HepG2 (cell line): Measurements from ENCODE around the gene CRAT. TPM values are rescaled to one million over a fixed set of nuclear protein-coding genes. Genes with fewer than 3 reads are reported as not detected.

ENCODE experiments used
- ATAC-seq: fragments of 200-7000 bp; cut with Tn5 transposase; 3 replicates; pipeline ENCODE4 v1.9.1; 2020; ENCODE audit warnings: mild to moderate bottlenecking, moderate library complexity
- BruUV-seq: library from RNA; stranded (reverse); fragments of 400-500 nt; replicated peaks from 2 replicates; lab custom pipeline; 2021; lab: Mats Ljungman, UMichigan
- CTCF ChIA-PET: fragments of 300-600 bp; formaldehyde crosslinking; extraction: SDS; loops from one replicate; lab custom pipeline; 2021; ENCODE audit warnings: low total read pairs, inconsistent platforms, low intra/inter-chr PET ratio; lab: Yijun Ruan, JAX
- POLR2A ChIA-PET: fragments of 350-600 bp; sonication (Branson Sonifier 250); formaldehyde crosslinking; loops from one replicate; lab custom pipeline; 2020; ENCODE audit warnings: antibody characterized with exemption, inconsistent platforms; lab: Yijun Ruan, JAX
- DNase-seq: peaks from one replicate; pipeline ENCODE4 v3.0.0-alpha.2; 2015; ENCODE audit warnings: low spot score
- FAIRE-seq: peaks from 3 replicates; lab custom pipeline; 2011; peaks lifted over from hg19 to GRCh38; lab: Jason Lieb, UNC
- H2AFZ ChIP-seq: one replicate; pipeline ENCODE4 v1.6.1; 2011; ENCODE audit warnings: low read length, inconsistent platforms
- H3K27ac ChIP-seq: fragments of 300-600 bp; 3 replicates; pipeline ENCODE4 v1.8.0; 2011; ENCODE audit warnings: mixed run types, mild to moderate bottlenecking, mixed read lengths, low read length, inconsistent platforms; ENCODE audit not compliant: insufficient read depth; ENCODE audit errors: extremely low read length
- H3K27me3 ChIP-seq, 2 experiments: fragments of 200-600 bp in 1 of 2; 2 replicates in 1 of 2; 3 replicates in 1 of 2; pipeline versions ENCODE4 v1.6.0 to v1.8.0; 2011; ENCODE audit warnings: low read length in 2 of 2, mild to moderate bottlenecking in 2 of 2, moderate library complexity in 2 of 2, inconsistent platforms in 1 of 2; ENCODE audit not compliant: insufficient read depth in 2 of 2, control insufficient read depth in 1 of 2
- H3K36me3 ChIP-seq, 2 experiments: fragments of 200-600 bp in 1 of 2; replicated peaks in 1 of 2; 2 replicates in 1 of 2; 3 replicates in 1 of 2; pipeline versions ENCODE4 v1.5.1 to v1.8.0; 2011; ENCODE audit warnings: low read length in 2 of 2, inconsistent platforms in 1 of 2; ENCODE audit not compliant: insufficient read depth in 2 of 2, control insufficient read depth in 1 of 2
- H3K4me1 ChIP-seq: 2 replicates; pipeline ENCODE4 v1.5.1; 2012; ENCODE audit warnings: low read length, inconsistent platforms; ENCODE audit not compliant: insufficient read depth
- H3K4me2 ChIP-seq: 2 replicates; pipeline ENCODE4 v1.6.0; 2011; ENCODE audit warnings: low read depth, low read length, inconsistent platforms
- H3K4me3 ChIP-seq, 3 experiments: fragments of 200-600 bp in 1 of 3; sonication (generic), shearing (Covaris generic) in 1 of 3; replicated peaks in 1 of 3; 2 replicates each; pipeline ENCODE4 v1.5.1; 2011 to 2016; ENCODE audit warnings: low read length in 3 of 3, inconsistent platforms in 2 of 3, low read depth in 2 of 3, mild to moderate bottlenecking in 2 of 3, control low read depth in 1 of 3, mixed read lengths in 1 of 3; ENCODE audit not compliant: insufficient read depth in 1 of 3
- H3K79me2 ChIP-seq: one replicate; pipeline ENCODE4 v1.6.1; 2011; ENCODE audit warnings: low read length, inconsistent platforms; ENCODE audit not compliant: insufficient read depth
- H3K9ac ChIP-seq: 2 replicates; pipeline ENCODE4 v1.6.0; 2011; ENCODE audit warnings: mild to moderate bottlenecking, low read depth, low read length, inconsistent platforms; ENCODE audit not compliant: insufficient read depth
- H3K9me3 ChIP-seq: 2 replicates; pipeline ENCODE4 v1.5.1; 2012; ENCODE audit warnings: mild to moderate bottlenecking, low read length
- H4K20me1 ChIP-seq: 2 replicates; pipeline ENCODE4 v1.6.0; 2011; ENCODE audit warnings: inconsistent platforms, mild to moderate bottlenecking, low read length, moderate library complexity; ENCODE audit not compliant: insufficient read depth
- AGO2 ChIP-seq: fragments of 200-400 bp; formaldehyde crosslinking; optimal IDR thresholded peaks from 2 replicates; pipeline ENCODE3; 2017; ENCODE audit warnings: mild to moderate bottlenecking, low read depth, low read length, moderate library complexity
- DMTF1 ChIP-seq: sonication (generic); formaldehyde crosslinking; IDR thresholded peaks from 2 replicates; pipeline ENCODE4 v1.4.0; 2020; ENCODE audit warnings: mild to moderate bottlenecking, missing genetic modification reagents
- HOXA7 ChIP-seq: sonication (generic); formaldehyde crosslinking; IDR thresholded peaks from 2 replicates; pipeline ENCODE4 v1.8.1; 2022; ENCODE audit warnings: mild to moderate bottlenecking, missing genetic modification reagents, moderate library complexity
- MXD4 ChIP-seq: IDR thresholded peaks from 2 replicates; pipeline ENCODE4 v1.6.1; 2016; ENCODE audit warnings: mild to moderate bottlenecking, missing biosample characterization, missing genetic modification reagents
- RBFOX2 ChIP-seq: fragments of 200-400 bp; formaldehyde crosslinking; IDR thresholded peaks from 2 replicates; pipeline ENCODE4 v1.6.1; 2017; ENCODE audit warnings: low read depth, mild to moderate bottlenecking, low read length
- ZBTB7A ChIP-seq: sonication (generic); formaldehyde crosslinking; IDR thresholded peaks from 2 replicates; pipeline ENCODE4 v1.8.0; 2022; ENCODE audit warnings: mild to moderate bottlenecking, missing genetic modification reagents
- ZNF256 ChIP-seq: sonication (generic); formaldehyde crosslinking; conservative IDR thresholded peaks from 2 replicates; pipeline ENCODE4 v1.4.0; 2020; ENCODE audit warnings: missing genetic modification reagents
- ZNF816 ChIP-seq: sonication (generic); formaldehyde crosslinking; IDR thresholded peaks from 2 replicates; pipeline ENCODE4 v1.8.0; 2022; ENCODE audit warnings: missing genetic modification reagents, mild to moderate bottlenecking, borderline replicate concordance
- WGBS: methylation state at CpG from one replicate; pipeline ENCODE4 v1.1.6; 2017; ENCODE audit warnings: low lambda C conversion rate; 5-methylcytosine and 5-hydroxymethylcytosine counted together
- in situ Hi-C: cut with HindIII; loops from 2 replicates; pipeline ENCODE4 v1.10.0; 2017; ENCODE audit warnings: low pct_unique_long_range_greater_than_20kb; ENCODE audit not compliant: extremely low pct_ligation_motif_present
- intact Hi-C: fragments of 100-400 bp; cut with micrococcal nuclease; formaldehyde crosslinking; loops from one replicate; pipeline ENCODE4 v1.10.0; 2022; ENCODE audit not compliant: unreplicated experiment
- polyA plus RNA-seq, 8 experiments: library from polyadenylated mRNA; depleted of rRNA in 3 of 8; stranded (reverse) in 7 of 8; unstranded in 1 of 8; fragments of >200 nt; fragmentation: Illumina TruSeq in 4 of 8; extraction: Trizol in 4 of 8; gene quantifications; 2 replicates each; pipeline versions ENCODE4 v1.2.1 to v1.2.3, GENCODE V29; 2011 to 2016; ENCODE audit warnings: low read depth in 4 of 8, missing spikeins in 1 of 8, mixed read lengths in 1 of 8; ENCODE audit not compliant: insufficient read depth in 1 of 8
- total RNA-seq, 5 experiments: library from RNA; depleted of rRNA; stranded (reverse); fragments of >200 nt; fragmentation: Illumina TruSeq; extraction: Trizol; gene quantifications; 2 replicates each; pipeline ENCODE4 v1.2.3, GENCODE V29; 2016; ENCODE audit warnings: low read depth in 1 of 5
- TF ChIP-seq, protein P1 (sequence below): sonication (generic); formaldehyde crosslinking; IDR thresholded peaks from 2 replicates; pipeline ENCODE4 v1.9.0; 2021; ENCODE audit warnings: mild to moderate bottlenecking, missing genetic modification reagents

Gene CRAT
- total and polyA plus RNA-seq, 2 of the 13 experiments (the other 11 are each of a cell fraction or from before 2014, with no cell fraction given) = 26.1 to 26.6 TPM

- Histone ChIP-seq H3K79me2 (no peaks in the 10 kb centered on the region), H3K36me3 (peaks cover 10 to 44% of the 10 kb centered on the region in 2 experiments), H3K9me3 (no peaks in the 10 kb centered on the region), H3K27me3 (no peaks in the 10 kb centered on the region), H4K20me1 (no peaks in the 10 kb centered on the region), H2AFZ (no peak overlapping the region), H3K4me1 (peaks cover 5% of the 10 kb centered on the region), H3K9ac (no peak overlapping the region), H3K4me3 (no peak overlapping the region), H3K4me2 (no peak overlapping the region)
- CTCF ChIA-PET = no interaction called here
- no peak for DNase-seq
- POLR2A ChIA-PET = no interaction called here
- FAIRE-seq = no peak
- no TSS peak for BruUV-seq
- in situ Hi-C loops = no loop called here
- intact Hi-C loops = no loop called here
- ATAC-seq = no peak
- WGBS = 98% methylated on average over 7 of the region's 15 CpGs
- no peak for TF ChIP-seq ZNF256 (CRISPR knock-in tag)
- no peak for TF ChIP-seq AGO2
- TF ChIP-seq RBFOX2 = 0 out of 2 replicates have a peak, but pooled peaks have one; percentile 27
- TF ChIP-seq HOXA7 (CRISPR knock-in tag) = no peak
- TF ChIP-seq ZBTB7A (CRISPR knock-in tag) = no peak
- TF ChIP-seq, all 625 proteins: peak for 1
- H3K27ac ChIP-seq = no peak overlapping the region
These were observed 21.3 kb downstream of the CRAT start for GRCh38 chr9:129089246-129089645.

DNA sequence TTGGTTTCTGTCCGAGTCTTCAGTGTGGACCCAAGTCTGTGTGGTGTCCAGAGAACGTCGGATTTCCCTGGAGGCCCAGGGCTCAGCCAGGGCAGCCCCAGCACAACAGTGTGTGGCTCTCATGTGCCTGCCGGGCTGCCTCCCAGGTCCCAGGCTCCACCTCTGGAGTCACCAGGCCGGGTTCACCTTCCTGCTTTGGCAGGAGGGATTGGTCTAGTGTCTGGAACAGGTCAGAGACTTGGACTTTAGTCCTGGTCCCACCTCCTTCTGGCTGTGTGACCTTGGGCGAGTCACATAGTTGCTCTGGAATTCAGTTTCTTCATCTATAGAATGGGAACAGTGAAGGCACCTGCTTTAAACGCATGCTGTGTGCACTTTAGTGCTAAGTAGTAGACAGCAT lies 26.5 kb downstream of the CRAT start:
- intact Hi-C loops = loop anchor here (5.0 kb wide), 1 partner anchor 47 kb away; the partner anchor contains the start of gene MIGA2
- in situ Hi-C loops = no loop called here
- no peak overlapping the region for H2AFZ ChIP-seq
- peak; percentile 24 for DNase-seq
- ChIA-PET CTCF (no interaction called here), POLR2A (no interaction called here)
- 0 out of 2 replicates have a peak overlapping the region, but pooled peaks have one; percentile 19 for H3K4me2 ChIP-seq
- H3K27me3 ChIP-seq = no peaks in the 10 kb centered on the region
- H3K79me2 ChIP-seq = peaks cover 36% of the 10 kb centered on the region
- H3K9ac ChIP-seq = peak overlapping the region; percentile 9; the same call in 1 of the 2 replicates
- no peaks in the 10 kb centered on the region for H4K20me1 ChIP-seq
- FAIRE-seq = no peak
- no peaks in the 10 kb centered on the region for H3K9me3 ChIP-seq
- 67% methylated on average over 1 of the region's 7 CpGs for WGBS
- H3K4me3 ChIP-seq = no peak overlapping the region; a peak in 1 of 6 replicates
- H3K4me1 ChIP-seq = peaks cover 42% of the 10 kb centered on the region
- peak overlapping the region; percentile 20 for H3K27ac ChIP-seq
- BruUV-seq = no TSS peak
- H3K36me3 ChIP-seq = peaks cover 13 to 34% of the 10 kb centered on the region in 2 experiments
- no peak for ATAC-seq
- TF ChIP-seq, protein P1, sequence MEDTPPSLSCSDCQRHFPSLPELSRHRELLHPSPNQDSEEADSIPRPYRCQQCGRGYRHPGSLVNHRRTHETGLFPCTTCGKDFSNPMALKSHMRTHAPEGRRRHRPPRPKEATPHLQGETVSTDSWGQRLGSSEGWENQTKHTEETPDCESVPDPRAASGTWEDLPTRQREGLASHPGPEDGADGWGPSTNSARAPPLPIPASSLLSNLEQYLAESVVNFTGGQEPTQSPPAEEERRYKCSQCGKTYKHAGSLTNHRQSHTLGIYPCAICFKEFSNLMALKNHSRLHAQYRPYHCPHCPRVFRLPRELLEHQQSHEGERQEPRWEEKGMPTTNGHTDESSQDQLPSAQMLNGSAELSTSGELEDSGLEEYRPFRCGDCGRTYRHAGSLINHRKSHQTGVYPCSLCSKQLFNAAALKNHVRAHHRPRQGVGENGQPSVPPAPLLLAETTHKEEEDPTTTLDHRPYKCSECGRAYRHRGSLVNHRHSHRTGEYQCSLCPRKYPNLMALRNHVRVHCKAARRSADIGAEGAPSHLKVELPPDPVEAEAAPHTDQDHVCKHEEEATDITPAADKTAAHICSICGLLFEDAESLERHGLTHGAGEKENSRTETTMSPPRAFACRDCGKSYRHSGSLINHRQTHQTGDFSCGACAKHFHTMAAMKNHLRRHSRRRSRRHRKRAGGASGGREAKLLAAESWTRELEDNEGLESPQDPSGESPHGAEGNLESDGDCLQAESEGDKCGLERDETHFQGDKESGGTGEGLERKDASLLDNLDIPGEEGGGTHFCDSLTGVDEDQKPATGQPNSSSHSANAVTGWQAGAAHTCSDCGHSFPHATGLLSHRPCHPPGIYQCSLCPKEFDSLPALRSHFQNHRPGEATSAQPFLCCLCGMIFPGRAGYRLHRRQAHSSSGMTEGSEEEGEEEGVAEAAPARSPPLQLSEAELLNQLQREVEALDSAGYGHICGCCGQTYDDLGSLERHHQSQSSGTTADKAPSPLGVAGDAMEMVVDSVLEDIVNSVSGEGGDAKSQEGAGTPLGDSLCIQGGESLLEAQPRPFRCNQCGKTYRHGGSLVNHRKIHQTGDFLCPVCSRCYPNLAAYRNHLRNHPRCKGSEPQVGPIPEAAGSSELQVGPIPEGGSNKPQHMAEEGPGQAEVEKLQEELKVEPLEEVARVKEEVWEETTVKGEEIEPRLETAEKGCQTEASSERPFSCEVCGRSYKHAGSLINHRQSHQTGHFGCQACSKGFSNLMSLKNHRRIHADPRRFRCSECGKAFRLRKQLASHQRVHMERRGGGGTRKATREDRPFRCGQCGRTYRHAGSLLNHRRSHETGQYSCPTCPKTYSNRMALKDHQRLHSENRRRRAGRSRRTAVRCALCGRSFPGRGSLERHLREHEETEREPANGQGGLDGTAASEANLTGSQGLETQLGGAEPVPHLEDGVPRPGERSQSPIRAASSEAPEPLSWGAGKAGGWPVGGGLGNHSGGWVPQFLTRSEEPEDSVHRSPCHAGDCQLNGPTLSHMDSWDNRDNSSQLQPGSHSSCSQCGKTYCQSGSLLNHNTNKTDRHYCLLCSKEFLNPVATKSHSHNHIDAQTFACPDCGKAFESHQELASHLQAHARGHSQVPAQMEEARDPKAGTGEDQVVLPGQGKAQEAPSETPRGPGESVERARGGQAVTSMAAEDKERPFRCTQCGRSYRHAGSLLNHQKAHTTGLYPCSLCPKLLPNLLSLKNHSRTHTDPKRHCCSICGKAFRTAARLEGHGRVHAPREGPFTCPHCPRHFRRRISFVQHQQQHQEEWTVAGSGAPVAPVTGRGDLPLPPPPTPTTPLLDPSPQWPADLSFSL = no peak
- TF ChIP-seq ZNF816 (CRISPR knock-in tag) (no peak), MXD4 (CRISPR knock-in tag) (no peak), DMTF1 (CRISPR knock-in tag) (no peak)
